Fibroblast of lung (primary cell): Measurements from ENCODE around the gene RAI1. TPM values are rescaled to one million over a fixed set of nuclear protein-coding genes. Genes with fewer than 3 reads are reported as not detected.
"Not testable (repeated sequence)": the region's sequence is repeated elsewhere in the genome, so short reads cannot be mapped to it uniquely, and the experiment has no call there.

ENCODE experiments used
- DNase-seq, 2 donors: peaks; one replicate each; pipeline versions ENCODE4 v3.0.0 to v3.0.0-alpha.2; 2010; ENCODE audit warnings: low read depth in 2 of 2
- H2AFZ ChIP-seq: 2 replicates; pipeline ENCODE4 v1.5.1; 2012; ENCODE audit warnings: low read length, control low read depth, inconsistent platforms
- H3K27ac ChIP-seq: 2 replicates; pipeline ENCODE4 v1.5.1; 2011; ENCODE audit warnings: low read length, control low read depth; ENCODE audit not compliant: insufficient read depth
- H3K27me3 ChIP-seq: 2 replicates; pipeline ENCODE4 v1.5.1; 2011; ENCODE audit warnings: mild to moderate bottlenecking, low read length; ENCODE audit not compliant: control insufficient read depth, insufficient read depth
- H3K36me3 ChIP-seq: 2 replicates; pipeline ENCODE4 v1.5.1; 2011; ENCODE audit warnings: low read length; ENCODE audit not compliant: control insufficient read depth, insufficient read depth
- H3K4me1 ChIP-seq: 2 replicates; pipeline ENCODE4 v1.5.1; 2011; ENCODE audit warnings: low read length; ENCODE audit not compliant: control insufficient read depth, insufficient read depth; ENCODE audit errors: extremely low read depth
- H3K4me2 ChIP-seq: 2 replicates; pipeline ENCODE4 v1.5.1; 2011; ENCODE audit warnings: low read length, control low read depth; ENCODE audit not compliant: insufficient read depth; ENCODE audit errors: extremely low read depth
- H3K4me3 ChIP-seq, 4 experiments: fragments of 200-600 bp in 1 of 4; sonication (generic) in 1 of 4; replicated peaks in 1 of 4; 2 replicates each; pipeline ENCODE4 v1.5.1; 2011 to 2016; ENCODE audit warnings: low read length in 4 of 4, low read depth in 3 of 4, mild to moderate bottlenecking in 3 of 4, control low read depth in 2 of 4, inconsistent platforms in 1 of 4, mixed read lengths in 1 of 4; ENCODE audit not compliant: insufficient read depth in 1 of 4; ENCODE audit errors: control extremely low read depth in 1 of 4
- H3K79me2 ChIP-seq: 2 replicates; pipeline ENCODE4 v1.5.1; 2012; ENCODE audit warnings: mild to moderate bottlenecking, low read length, inconsistent platforms; ENCODE audit not compliant: control insufficient read depth, insufficient read depth
- H3K9ac ChIP-seq: 2 replicates; pipeline ENCODE4 v1.5.1; 2011; ENCODE audit warnings: mild to moderate bottlenecking, low read length, control low read depth; ENCODE audit not compliant: insufficient read depth
- H3K9me3 ChIP-seq: 2 replicates; pipeline ENCODE4 v1.5.1; 2012; ENCODE audit warnings: low read depth, low read length; ENCODE audit not compliant: control insufficient read depth, insufficient read depth
- H4K20me1 ChIP-seq: 2 replicates; pipeline ENCODE4 v1.5.1; 2011; ENCODE audit warnings: low read length; ENCODE audit not compliant: control insufficient read depth, insufficient read depth; ENCODE audit errors: extremely low read depth
- EZH2 ChIP-seq: IDR thresholded peaks from 2 replicates; pipeline ENCODE4 v1.5.1; 2012; ENCODE audit warnings: low read length, control low read depth, mild to moderate bottlenecking; ENCODE audit errors: missing control alignments
- polyA plus RNA-seq, 2 donors: library from polyadenylated mRNA; depleted of rRNA in 1 of 2; stranded (reverse) in 1 of 2; unstranded in 1 of 2; fragments of >200 nt; gene quantifications; 2 replicates each; pipeline ENCODE4 v1.2.1, GENCODE V29; 2011 to 2012; ENCODE audit warnings: missing spikeins in 1 of 2
- total RNA-seq: library from RNA; depleted of rRNA; stranded (reverse); fragments of >200 nt; gene quantifications from 2 replicates; pipeline ENCODE4 v1.2.1, GENCODE V29; 2014
- TF ChIP-seq, protein P1 (sequence below), 2 donors: IDR thresholded peaks in 1 of 2; conservative IDR thresholded peaks in 1 of 2; 1 replicate in 1 of 2; 2 replicates in 1 of 2; pipeline ENCODE4 v1.5.1; 2011 to 2012; ENCODE audit warnings: low read length in 2 of 2, control low read depth in 1 of 2, inconsistent platforms in 1 of 2, low read depth in 1 of 2, mild to moderate bottlenecking in 1 of 2

Gene RAI1
- total and polyA plus RNA-seq, 2 donors (not counting 1 experiment from before 2014, with no cell fraction given): 2.1 to 6.6 TPM

GRCh38 chr17:17638467-17638866, 42.8 kb upstream of the RAI1 start:
- H3K9ac ChIP-seq: no peak overlapping the region

DNA sequence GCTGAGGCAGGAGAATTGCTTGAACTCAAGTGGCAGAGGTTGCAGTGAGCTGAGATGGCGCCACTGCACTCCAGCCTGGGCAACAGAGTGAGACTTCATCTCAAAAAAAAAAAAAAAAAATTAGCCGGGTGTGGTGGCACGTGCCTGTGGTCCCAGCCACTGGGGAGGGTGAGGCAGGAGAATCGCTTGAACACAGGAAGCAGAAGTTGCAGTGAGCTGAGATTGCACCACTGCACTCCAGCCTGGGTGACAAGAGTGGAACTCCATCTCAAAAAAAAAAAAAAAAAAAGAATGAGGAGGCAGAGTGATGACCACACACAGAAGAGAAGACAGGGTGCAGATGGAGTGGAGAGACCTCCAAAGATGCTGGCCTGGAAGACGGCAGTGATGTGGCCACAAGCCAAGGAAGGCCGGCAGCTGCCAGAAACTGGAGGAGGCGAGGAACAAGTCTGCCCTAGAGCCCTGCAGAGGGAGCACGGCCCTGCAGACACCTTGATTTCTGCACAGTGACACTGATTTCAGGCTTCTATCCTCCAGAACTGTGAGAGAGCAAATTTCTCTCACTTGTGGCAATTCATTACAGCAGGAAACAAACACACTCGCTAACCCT, 41.5 kb upstream of the RAI1 start:
- not testable (repeated sequence) for H3K4me3 ChIP-seq, H3K9ac ChIP-seq, DNase-seq, H4K20me1 ChIP-seq, H3K4me2 ChIP-seq, H3K36me3 ChIP-seq, H3K79me2 ChIP-seq, H3K9me3 ChIP-seq, H3K4me1 ChIP-seq, H3K27me3 ChIP-seq, H3K27ac ChIP-seq, H2AFZ ChIP-seq

More at GRCh38 chr17:17638467-17638866, 42.8 kb upstream of the RAI1 start:
- Histone ChIP-seq H3K4me3 (no peak overlapping the region), H3K27me3 (no peaks in the 10 kb centered on the region), H3K79me2 (no peaks in the 10 kb centered on the region), H3K4me1 (no peaks in the 10 kb centered on the region), H2AFZ (no peak overlapping the region), H3K27ac (no peak overlapping the region), H3K36me3 (no peaks in the 10 kb centered on the region), H4K20me1 (no peaks in the 10 kb centered on the region), H3K4me2 (no peak overlapping the region), H3K9me3 (no peaks in the 10 kb centered on the region)
- DNase-seq: no peak
- TF ChIP-seq, protein P1, sequence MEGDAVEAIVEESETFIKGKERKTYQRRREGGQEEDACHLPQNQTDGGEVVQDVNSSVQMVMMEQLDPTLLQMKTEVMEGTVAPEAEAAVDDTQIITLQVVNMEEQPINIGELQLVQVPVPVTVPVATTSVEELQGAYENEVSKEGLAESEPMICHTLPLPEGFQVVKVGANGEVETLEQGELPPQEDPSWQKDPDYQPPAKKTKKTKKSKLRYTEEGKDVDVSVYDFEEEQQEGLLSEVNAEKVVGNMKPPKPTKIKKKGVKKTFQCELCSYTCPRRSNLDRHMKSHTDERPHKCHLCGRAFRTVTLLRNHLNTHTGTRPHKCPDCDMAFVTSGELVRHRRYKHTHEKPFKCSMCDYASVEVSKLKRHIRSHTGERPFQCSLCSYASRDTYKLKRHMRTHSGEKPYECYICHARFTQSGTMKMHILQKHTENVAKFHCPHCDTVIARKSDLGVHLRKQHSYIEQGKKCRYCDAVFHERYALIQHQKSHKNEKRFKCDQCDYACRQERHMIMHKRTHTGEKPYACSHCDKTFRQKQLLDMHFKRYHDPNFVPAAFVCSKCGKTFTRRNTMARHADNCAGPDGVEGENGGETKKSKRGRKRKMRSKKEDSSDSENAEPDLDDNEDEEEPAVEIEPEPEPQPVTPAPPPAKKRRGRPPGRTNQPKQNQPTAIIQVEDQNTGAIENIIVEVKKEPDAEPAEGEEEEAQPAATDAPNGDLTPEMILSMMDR (conservative IDR thresholded peaks at IDR 0.05 in 1 of 2, IDR thresholded peaks at IDR 0.05 in 1 of 2; ENCODE audit: low read depth in 1 of 2, low read length in 2 of 2): no peak
- TF ChIP-seq EZH2: no peak

GRCh38 chr17:17641621-17642409, 39.4 kb upstream of the RAI1 start:
- Histone ChIP-seq H3K4me2 (no peak overlapping the region), H3K4me1 (no peaks in the 10 kb centered on the region), H3K27ac (no peak overlapping the region), H3K9me3 (no peaks in the 10 kb centered on the region), H3K79me2 (no peaks in the 10 kb centered on the region), H3K9ac (no peak overlapping the region), H2AFZ (no peak overlapping the region), H4K20me1 (no peaks in the 10 kb centered on the region), H3K27me3 (no peaks in the 10 kb centered on the region), H3K4me3 (no peak overlapping the region), H3K36me3 (no peaks in the 10 kb centered on the region)
- DNase-seq: peak; percentile 57 to 79
- TF ChIP-seq EZH2: no peak
- TF ChIP-seq, protein P1 (conservative IDR thresholded peaks at IDR 0.05 in 1 of 2, IDR thresholded peaks at IDR 0.05 in 1 of 2; ENCODE audit: low read depth in 1 of 2, low read length in 2 of 2): peak; percentile 86 to 92

DNA sequence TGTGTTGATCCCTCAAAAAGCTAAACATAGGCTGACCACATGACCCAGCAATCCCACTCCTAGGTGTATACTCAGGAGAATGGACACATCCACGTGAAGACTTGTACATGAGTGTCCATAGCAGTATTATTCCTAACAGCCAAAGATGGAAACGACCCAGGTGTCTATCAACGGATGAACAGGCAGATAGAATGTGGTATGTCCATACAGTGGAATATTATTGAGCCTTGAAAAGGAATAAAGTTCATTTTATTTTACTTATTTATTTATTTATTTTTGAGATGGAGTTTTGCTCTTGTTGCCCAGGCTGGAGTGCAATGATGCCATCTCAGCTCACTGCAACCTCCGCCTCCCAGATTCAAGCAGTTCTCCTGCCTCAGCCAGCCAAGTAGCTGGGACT, 36.1 kb upstream of the RAI1 start:
- not testable (repeated sequence) for H3K9ac ChIP-seq, H3K9me3 ChIP-seq, H3K79me2 ChIP-seq, H3K4me1 ChIP-seq, H3K36me3 ChIP-seq, H3K4me3 ChIP-seq, DNase-seq, H3K4me2 ChIP-seq, H4K20me1 ChIP-seq, H2AFZ ChIP-seq, H3K27ac ChIP-seq
- peaks cover 10% of the 10 kb centered on the region for H3K27me3 ChIP-seq
